HL-60 (cell line): ENCODE data around the gene CFAP46.

Source experiments
- DNase-seq, 2 experiments: peaks; one replicate each; pipeline ENCODE4 v3.0.0-alpha.2; 2010 to 2020; ENCODE audit warnings: low read depth in 1 of 2, low spot score in 1 of 2
- H3K27ac ChIP-seq: fragments of 250-450 bp; sonication (Bioruptor Pico); replicated peaks from 2 replicates; pipeline ENCODE4 v1.5.1; 2020; ENCODE audit warnings: mild to moderate bottlenecking, moderate library complexity
- H3K27me3 ChIP-seq: fragments of 250-450 bp; sonication (Bioruptor Pico); 2 replicates; pipeline ENCODE4 v1.5.1; 2021; ENCODE audit warnings: mild to moderate bottlenecking, moderate library complexity; ENCODE audit not compliant: insufficient read depth, poor library complexity, severe bottlenecking
- H3K4me3 ChIP-seq: replicated peaks from 2 replicates; pipeline ENCODE4 v1.5.1; 2011; ENCODE audit warnings: mild to moderate bottlenecking, control low read depth, low read length; ENCODE audit not compliant: insufficient read depth
- GABPA ChIP-seq: IDR thresholded peaks from 2 replicates; pipeline ENCODE4 v1.6.1; 2012; ENCODE audit warnings: low read depth
- POLR2AphosphoS5 ChIP-seq: IDR thresholded peaks from 2 replicates; pipeline ENCODE4 v1.6.1; 2012; ENCODE audit warnings: low read depth
- SPI1 ChIP-seq: IDR thresholded peaks from 2 replicates; pipeline ENCODE4 v1.6.1; 2012; ENCODE audit warnings: low read depth, mild to moderate bottlenecking, borderline replicate concordance
- TF ChIP-seq, protein P1 (sequence below): IDR thresholded peaks from 2 replicates; pipeline ENCODE4 v1.6.1; 2012; ENCODE audit warnings: low read depth; ENCODE audit not compliant: insufficient replicate concordance
- TF ChIP-seq, protein P2 (sequence below): IDR thresholded peaks from one replicate; pipeline ENCODE4 v1.5.1; 2011; ENCODE audit warnings: low read length, control low read depth, inconsistent platforms; ENCODE audit not compliant: insufficient read depth

Gene CFAP46

DNA sequence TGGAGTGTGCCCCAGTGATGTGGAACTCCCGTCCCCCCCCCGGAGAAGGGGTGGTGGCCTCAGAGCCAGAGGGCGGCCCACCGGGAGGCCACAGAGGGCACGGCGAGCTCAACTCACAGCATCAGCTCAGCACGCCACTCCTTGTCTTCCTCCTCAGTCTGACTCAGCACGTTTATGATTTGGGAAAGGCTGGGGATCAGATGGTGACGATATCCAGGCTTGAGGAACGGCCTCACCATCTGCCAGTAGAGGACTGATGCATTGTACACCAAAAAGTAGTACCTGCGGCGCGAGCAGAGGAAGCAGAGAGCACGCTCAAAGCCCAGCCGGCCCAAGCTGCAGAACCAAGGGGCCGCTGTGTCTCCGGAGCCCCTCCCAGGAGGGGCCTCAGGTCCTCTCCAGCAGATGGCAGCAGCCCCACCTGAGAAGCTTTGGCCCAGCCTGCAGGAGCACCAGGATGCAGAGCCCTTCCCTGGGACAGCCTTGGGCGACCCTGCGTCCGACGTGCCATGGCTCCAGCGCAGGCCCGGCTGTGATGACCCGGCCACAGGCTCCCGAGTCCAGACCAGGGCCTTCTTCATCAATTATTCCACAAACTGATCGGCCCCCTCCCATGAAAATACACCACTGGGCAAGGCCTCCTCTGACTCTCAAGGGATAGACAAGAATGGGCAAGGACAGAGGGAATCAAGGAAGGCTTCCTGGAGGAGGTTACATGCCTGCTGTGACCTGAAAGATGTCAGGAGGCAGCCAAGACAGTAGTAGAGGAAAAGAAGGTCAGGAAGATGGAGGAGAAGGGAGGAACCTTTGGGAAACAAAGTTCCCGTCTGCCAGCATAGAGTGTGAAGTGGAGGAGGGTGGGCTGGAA lies 3.7 kb downstream of the CFAP46 start:
- Histone ChIP-seq H3K4me3 (no peak overlapping the region), H3K27me3 (peaks cover 22% of the 10 kb centered on the region), H3K27ac (no peak overlapping the region)
- TF ChIP-seq SPI1 (no peak), GABPA (no peak), POLR2AphosphoS5 (no peak)
- TF ChIP-seq, protein P1, sequence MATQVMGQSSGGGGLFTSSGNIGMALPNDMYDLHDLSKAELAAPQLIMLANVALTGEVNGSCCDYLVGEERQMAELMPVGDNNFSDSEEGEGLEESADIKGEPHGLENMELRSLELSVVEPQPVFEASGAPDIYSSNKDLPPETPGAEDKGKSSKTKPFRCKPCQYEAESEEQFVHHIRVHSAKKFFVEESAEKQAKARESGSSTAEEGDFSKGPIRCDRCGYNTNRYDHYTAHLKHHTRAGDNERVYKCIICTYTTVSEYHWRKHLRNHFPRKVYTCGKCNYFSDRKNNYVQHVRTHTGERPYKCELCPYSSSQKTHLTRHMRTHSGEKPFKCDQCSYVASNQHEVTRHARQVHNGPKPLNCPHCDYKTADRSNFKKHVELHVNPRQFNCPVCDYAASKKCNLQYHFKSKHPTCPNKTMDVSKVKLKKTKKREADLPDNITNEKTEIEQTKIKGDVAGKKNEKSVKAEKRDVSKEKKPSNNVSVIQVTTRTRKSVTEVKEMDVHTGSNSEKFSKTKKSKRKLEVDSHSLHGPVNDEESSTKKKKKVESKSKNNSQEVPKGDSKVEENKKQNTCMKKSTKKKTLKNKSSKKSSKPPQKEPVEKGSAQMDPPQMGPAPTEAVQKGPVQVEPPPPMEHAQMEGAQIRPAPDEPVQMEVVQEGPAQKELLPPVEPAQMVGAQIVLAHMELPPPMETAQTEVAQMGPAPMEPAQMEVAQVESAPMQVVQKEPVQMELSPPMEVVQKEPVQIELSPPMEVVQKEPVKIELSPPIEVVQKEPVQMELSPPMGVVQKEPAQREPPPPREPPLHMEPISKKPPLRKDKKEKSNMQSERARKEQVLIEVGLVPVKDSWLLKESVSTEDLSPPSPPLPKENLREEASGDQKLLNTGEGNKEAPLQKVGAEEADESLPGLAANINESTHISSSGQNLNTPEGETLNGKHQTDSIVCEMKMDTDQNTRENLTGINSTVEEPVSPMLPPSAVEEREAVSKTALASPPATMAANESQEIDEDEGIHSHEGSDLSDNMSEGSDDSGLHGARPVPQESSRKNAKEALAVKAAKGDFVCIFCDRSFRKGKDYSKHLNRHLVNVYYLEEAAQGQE: no peak
- TF ChIP-seq, protein P2, sequence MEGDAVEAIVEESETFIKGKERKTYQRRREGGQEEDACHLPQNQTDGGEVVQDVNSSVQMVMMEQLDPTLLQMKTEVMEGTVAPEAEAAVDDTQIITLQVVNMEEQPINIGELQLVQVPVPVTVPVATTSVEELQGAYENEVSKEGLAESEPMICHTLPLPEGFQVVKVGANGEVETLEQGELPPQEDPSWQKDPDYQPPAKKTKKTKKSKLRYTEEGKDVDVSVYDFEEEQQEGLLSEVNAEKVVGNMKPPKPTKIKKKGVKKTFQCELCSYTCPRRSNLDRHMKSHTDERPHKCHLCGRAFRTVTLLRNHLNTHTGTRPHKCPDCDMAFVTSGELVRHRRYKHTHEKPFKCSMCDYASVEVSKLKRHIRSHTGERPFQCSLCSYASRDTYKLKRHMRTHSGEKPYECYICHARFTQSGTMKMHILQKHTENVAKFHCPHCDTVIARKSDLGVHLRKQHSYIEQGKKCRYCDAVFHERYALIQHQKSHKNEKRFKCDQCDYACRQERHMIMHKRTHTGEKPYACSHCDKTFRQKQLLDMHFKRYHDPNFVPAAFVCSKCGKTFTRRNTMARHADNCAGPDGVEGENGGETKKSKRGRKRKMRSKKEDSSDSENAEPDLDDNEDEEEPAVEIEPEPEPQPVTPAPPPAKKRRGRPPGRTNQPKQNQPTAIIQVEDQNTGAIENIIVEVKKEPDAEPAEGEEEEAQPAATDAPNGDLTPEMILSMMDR: no peak
- peak in 1 of 2 experiments; percentile 13 for DNase-seq

DNA sequence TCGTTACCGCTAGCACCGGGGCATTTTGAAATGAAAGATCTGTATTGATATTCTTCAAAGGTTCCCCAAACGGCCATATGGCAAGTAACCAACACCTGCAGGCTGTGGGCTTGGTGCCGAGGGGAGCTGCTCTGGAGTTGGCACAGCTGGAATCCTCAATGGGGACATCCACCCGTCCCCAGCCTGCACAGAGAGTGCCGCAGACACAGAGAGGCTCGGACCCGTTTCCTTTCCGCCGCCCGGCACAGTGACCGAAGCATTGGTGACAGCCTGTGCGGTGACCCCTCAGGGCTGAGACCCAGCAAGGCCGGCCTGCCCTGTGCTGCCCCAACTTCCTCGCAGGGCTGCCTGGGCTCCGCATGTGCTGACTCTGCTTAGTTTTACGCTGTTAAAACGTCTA lies 4.5 kb downstream of the CFAP46 start:
- H3K4me3 ChIP-seq: no peak overlapping the region
- DNase-seq: no peak
- H3K27me3 ChIP-seq: peaks cover 21% of the 10 kb centered on the region
- no peak overlapping the region for H3K27ac ChIP-seq
- TF ChIP-seq, protein P2: no peak
- no peak for TF ChIP-seq GABPA
- TF ChIP-seq, protein P1: no peak
- TF ChIP-seq SPI1: no peak
- TF ChIP-seq POLR2AphosphoS5: no peak

DNA sequence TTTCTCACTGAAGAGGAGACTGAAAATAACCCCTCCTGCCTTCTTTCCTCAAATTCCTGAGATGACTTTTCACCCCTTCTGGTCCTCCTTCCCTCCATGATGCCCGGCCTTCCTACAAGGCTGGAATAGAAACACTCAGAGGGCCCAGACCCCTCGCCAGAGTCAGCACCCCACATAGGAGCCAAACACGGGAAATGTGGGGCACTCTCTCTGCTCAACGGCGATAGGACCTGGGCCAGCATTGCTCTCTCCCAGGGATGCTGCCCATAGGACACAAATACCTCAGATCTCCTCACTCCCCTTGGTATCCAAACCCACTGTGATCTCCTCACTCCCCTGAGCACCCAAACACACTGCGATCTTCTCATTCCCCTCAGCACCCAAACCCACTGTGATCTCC lies 7.4 kb downstream of the CFAP46 start:
- TF ChIP-seq, protein P1: no peak
- TF ChIP-seq, protein P2: no peak
- TF ChIP-seq POLR2AphosphoS5 (no peak), GABPA (no peak), SPI1 (no peak)
- Histone ChIP-seq H3K27ac (no peak overlapping the region), H3K4me3 (no peak overlapping the region), H3K27me3 (peaks cover 4% of the 10 kb centered on the region)
- DNase-seq: no peak
